Activated T-cell treated with anti-CD3 and anti-CD28 coated beads, Interleukin-2, amount 50 U/mL, for 4 hours (primary cell): ENCODE data around the gene REPIN1. TPM values are rescaled to one million over a fixed set of nuclear protein-coding genes. Genes with fewer than 3 reads are reported as not detected.

Source experiments
- ATAC-seq, 2 donors: fragments of 200-7000 bp; cut with Tn5 transposase; one replicate each; pipeline ENCODE4 v1.10.0; 2021
- DNase-seq: peaks from one replicate; pipeline ENCODE4 v3.0.0-alpha.2; 2020
- H3K27me3 Mint-ChIP-seq: one replicate; pipeline ENCODE4 v1.8.0; 2021; ENCODE audit warnings: low read depth, mixed read lengths
- H3K36me3 Mint-ChIP-seq: one replicate; pipeline ENCODE4 v1.8.0; 2022; ENCODE audit warnings: mixed read lengths; ENCODE audit not compliant: insufficient read depth
- H3K4me1 Mint-ChIP-seq: one replicate; pipeline ENCODE4 v1.8.0; 2021; ENCODE audit warnings: low read depth, mixed read lengths
- H3K4me3 Mint-ChIP-seq: one replicate; pipeline ENCODE4 v1.8.0; 2021; ENCODE audit warnings: mild to moderate bottlenecking, moderate library complexity, mixed read lengths
- H3K9me3 Mint-ChIP-seq: one replicate; pipeline ENCODE4 v1.8.0; 2021; ENCODE audit warnings: mixed read lengths
- total RNA-seq, 3 donors: library from RNA; stranded (reverse); gene quantifications; one replicate each; pipeline ENCODE4 v1.2.1, GENCODE V29; 2021

Gene REPIN1
- total RNA-seq, 3 donors from 2014 or later = 54.7 to 68.4 (median 62.6) TPM

DNA sequence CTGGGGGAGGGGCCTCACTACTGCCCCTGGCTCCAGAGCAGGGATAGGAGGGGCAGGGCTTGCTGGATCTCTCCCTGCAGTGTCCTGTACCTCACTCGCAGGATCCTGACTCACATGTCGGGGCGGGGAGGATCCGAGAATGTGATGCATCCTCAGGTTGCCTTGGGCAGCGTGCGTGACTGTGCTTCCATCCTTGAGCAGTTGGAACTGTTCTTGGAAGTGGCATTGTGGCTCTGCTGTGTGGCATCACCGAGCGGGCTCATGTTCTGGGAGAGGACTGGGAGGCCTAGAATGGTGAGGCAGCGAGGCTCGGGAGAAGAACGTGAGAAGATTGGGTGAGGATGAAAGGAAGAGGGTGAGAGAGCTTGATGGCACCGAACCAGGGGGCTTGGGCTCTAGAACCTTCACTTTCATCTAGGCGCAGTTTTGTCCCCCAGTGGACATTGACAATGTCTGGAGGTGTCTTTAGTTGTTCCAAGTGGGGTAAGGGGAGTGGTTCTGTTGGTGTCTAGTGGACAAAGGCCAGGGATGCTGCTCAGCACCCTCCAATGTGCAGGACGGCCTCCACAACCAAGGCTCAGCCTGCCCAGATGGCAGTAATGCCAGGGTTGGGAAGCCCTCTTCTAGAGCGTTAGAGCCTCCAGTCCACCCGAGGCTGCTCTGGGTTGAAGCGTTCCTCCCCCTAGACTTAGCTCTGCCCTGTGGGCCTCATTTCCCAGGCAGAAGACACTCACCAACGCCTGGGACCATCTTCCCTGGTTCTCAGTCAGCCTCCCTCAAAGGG lies 35.6 kb upstream of the REPIN1 start:
- DNase-seq (no peak), ATAC-seq (no peak)
- no peaks in the 10 kb centered on the region for H3K27me3 Mint-ChIP-seq
- H3K36me3 Mint-ChIP-seq = peaks cover 16% of the 10 kb centered on the region
- H3K9me3 Mint-ChIP-seq = no peaks in the 10 kb centered on the region
- no peak overlapping the region for H3K4me3 Mint-ChIP-seq
- H3K4me1 Mint-ChIP-seq = no peaks in the 10 kb centered on the region

GRCh38 chr7:150333659-150334058 lies 35.0 kb upstream of the REPIN1 start:
- Mint-ChIP-seq H3K4me3 (no peak overlapping the region), H3K36me3 (peaks cover 16% of the 10 kb centered on the region), H3K27me3 (no peaks in the 10 kb centered on the region), H3K4me1 (no peaks in the 10 kb centered on the region), H3K9me3 (no peaks in the 10 kb centered on the region)
- no peak for DNase-seq
- no peak for ATAC-seq

DNA sequence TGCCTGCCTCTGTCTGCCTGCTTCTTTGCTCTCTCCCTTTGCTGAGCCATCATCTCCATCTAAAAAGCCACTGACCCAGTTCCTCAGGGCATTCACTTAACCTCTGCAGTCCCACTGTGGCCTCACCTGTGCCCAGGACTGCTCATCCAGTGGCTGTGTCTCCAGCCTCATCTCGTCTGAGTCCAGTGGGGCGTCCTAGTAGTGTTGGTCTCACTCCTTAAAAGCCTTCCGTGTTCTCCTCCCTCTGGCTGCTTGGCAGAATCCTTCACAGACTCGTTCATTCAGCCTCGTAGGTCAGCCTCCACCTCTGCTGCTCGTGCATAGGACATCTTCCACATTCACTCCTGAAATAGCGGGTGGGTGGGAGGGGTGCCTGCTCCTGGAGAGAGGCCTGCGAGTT lies 34.5 kb upstream of the REPIN1 start:
- no peaks in the 10 kb centered on the region for H3K4me1 Mint-ChIP-seq
- H3K27me3 Mint-ChIP-seq = no peaks in the 10 kb centered on the region
- no peaks in the 10 kb centered on the region for H3K9me3 Mint-ChIP-seq
- no peak overlapping the region for H3K4me3 Mint-ChIP-seq
- peaks cover 13% of the 10 kb centered on the region for H3K36me3 Mint-ChIP-seq
- no peak for DNase-seq
- ATAC-seq = no peak

GRCh38 chr7:150335108-150335773 lies 33.4 kb upstream of the REPIN1 start:
- Mint-ChIP-seq H3K27me3 (peaks cover 9% of the 10 kb centered on the region), H3K9me3 (no peaks in the 10 kb centered on the region), H3K4me3 (no peak overlapping the region), H3K36me3 (peaks cover 12% of the 10 kb centered on the region), H3K4me1 (peaks cover 6% of the 10 kb centered on the region)
- DNase-seq = no peak
- ATAC-seq = no peak

- no peak for ATAC-seq
- DNase-seq = no peak
- peaks cover 12% of the 10 kb centered on the region for H3K27me3 Mint-ChIP-seq
- H3K36me3 Mint-ChIP-seq = peaks cover 12% of the 10 kb centered on the region
- no peaks in the 10 kb centered on the region for H3K9me3 Mint-ChIP-seq
- peaks cover 7% of the 10 kb centered on the region for H3K4me1 Mint-ChIP-seq
- H3K4me3 Mint-ChIP-seq = no peak overlapping the region
Observed at GRCh38 chr7:150335774-150336112, 32.9 kb upstream of the REPIN1 start.

DNA sequence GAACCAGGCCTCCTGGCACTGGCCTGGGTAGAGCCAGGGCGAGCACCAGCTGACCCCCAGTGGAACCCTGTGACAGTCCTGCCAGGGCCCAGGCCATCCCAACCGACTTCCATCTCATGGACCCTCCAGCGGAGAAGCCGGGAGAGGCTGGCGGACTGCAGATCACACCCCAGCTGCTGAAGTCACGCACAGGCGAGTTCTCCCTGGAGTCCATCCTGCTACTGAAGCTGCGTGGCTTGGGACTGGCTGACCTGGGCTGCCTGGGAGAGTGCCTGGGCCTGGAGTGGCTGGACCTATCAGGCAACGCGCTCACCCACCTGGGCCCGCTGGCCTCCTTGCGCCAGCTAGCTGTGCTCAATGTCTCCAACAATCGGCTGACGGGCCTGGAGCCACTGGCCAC lies 31.9 kb upstream of the REPIN1 start:
- DNase-seq = no peak
- H3K9me3 Mint-ChIP-seq = no peaks in the 10 kb centered on the region
- no peak for ATAC-seq
- peaks cover 14% of the 10 kb centered on the region for H3K27me3 Mint-ChIP-seq
- peaks cover 9% of the 10 kb centered on the region for H3K36me3 Mint-ChIP-seq
- H3K4me1 Mint-ChIP-seq = peaks cover 9% of the 10 kb centered on the region
- H3K4me3 Mint-ChIP-seq = no peak overlapping the region

GRCh38 chr7:150337179-150337578 lies 31.4 kb upstream of the REPIN1 start:
- H3K4me1 Mint-ChIP-seq = peaks cover 11% of the 10 kb centered on the region
- no peak for ATAC-seq
- H3K4me3 Mint-ChIP-seq = no peak overlapping the region
- H3K36me3 Mint-ChIP-seq = peaks cover 9% of the 10 kb centered on the region
- no peaks in the 10 kb centered on the region for H3K9me3 Mint-ChIP-seq
- H3K27me3 Mint-ChIP-seq = peaks cover 19% of the 10 kb centered on the region
- DNase-seq = no peak

GRCh38 chr7:150337659-150338081 lies 31.0 kb upstream of the REPIN1 start:
- DNase-seq = no peak
- Mint-ChIP-seq H3K4me3 (no peak overlapping the region), H3K4me1 (peaks cover 11% of the 10 kb centered on the region)

DNA sequence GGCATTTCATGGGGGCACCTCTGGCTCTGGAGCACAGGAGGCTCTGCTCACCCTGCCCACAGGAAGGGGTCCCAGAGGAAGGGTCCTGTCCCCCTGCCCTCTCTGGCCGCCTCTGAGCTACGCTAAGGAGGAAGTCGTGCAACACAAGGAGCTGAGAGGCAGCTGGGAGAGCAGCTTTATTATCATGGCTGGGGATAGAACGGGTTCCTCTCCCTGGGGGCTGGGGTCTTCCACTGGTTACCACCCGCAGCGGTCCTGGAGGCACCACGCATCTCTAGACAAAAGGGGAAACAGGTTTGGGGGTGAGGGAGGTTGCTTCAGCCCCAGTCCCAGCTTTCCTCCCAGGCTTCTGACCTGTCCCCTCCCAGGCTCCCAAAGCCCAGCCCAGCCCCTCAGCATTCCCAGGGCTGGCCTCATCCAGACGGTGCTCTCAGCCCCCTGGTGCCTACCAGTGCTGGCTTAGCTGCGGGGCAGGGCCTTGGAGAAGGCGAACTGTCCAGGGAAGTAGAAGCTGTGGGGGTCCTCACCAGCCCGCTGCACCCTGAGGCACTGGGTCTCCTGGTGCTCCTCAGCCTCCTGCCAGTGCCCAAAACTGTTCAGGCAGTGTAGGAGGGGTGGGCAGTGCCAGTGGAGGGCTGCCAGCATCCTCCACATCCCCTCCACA lies 30.3 kb upstream of the REPIN1 start:
- Mint-ChIP-seq H3K27me3 (peaks cover 26% of the 10 kb centered on the region), H3K36me3 (peaks cover 9% of the 10 kb centered on the region), H3K4me1 (peaks cover 11% of the 10 kb centered on the region), H3K9me3 (no peaks in the 10 kb centered on the region), H3K4me3 (no peak overlapping the region)
- ATAC-seq = no peak
- DNase-seq = no peak

More at GRCh38 chr7:150337659-150338081, 31.0 kb upstream of the REPIN1 start:
- Mint-ChIP-seq H3K9me3 (no peaks in the 10 kb centered on the region), H3K27me3 (peaks cover 23% of the 10 kb centered on the region), H3K36me3 (peaks cover 9% of the 10 kb centered on the region)
- ATAC-seq = no peak

GRCh38 chr7:150339409-150339809 lies 29.2 kb upstream of the REPIN1 start:
- no peak overlapping the region for H3K4me3 Mint-ChIP-seq
- H3K9me3 Mint-ChIP-seq = no peaks in the 10 kb centered on the region
- no peak for ATAC-seq
- H3K4me1 Mint-ChIP-seq = peaks cover 11% of the 10 kb centered on the region
- DNase-seq = no peak
- peaks cover 9% of the 10 kb centered on the region for H3K36me3 Mint-ChIP-seq
- peaks cover 33% of the 10 kb centered on the region for H3K27me3 Mint-ChIP-seq

- H3K36me3 Mint-ChIP-seq = peaks cover 9% of the 10 kb centered on the region
- no peaks in the 10 kb centered on the region for H3K9me3 Mint-ChIP-seq
- DNase-seq (no peak), ATAC-seq (peak; percentile 61 to 65)
- H3K4me1 Mint-ChIP-seq = peaks cover 11% of the 10 kb centered on the region
- peaks cover 40% of the 10 kb centered on the region for H3K27me3 Mint-ChIP-seq
- H3K4me3 Mint-ChIP-seq = no peak overlapping the region
Observed at GRCh38 chr7:150340024-150340749, 28.4 kb upstream of the REPIN1 start.

DNA sequence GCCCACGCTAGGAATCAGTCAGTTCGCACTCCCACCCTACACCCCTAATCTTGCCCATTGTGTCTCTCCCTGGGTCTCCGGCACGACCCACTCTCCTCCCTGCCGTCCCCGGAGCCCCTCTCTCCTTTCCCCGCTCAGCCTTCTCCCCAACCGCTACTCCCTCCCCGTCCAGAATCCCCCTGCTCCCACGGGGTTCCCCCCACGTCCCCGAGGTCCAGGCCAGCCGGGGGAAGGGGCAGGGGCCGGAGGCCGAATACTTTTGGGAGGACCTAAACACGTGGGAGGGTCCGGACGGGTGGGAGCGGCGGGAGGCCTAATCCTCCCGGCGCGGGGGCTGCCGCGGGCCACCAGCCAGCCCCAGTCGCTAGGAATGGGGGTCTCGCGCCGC lies 27.8 kb upstream of the REPIN1 start:
- Mint-ChIP-seq H3K9me3 (no peaks in the 10 kb centered on the region), H3K27me3 (peaks cover 41% of the 10 kb centered on the region), H3K36me3 (peaks cover 9% of the 10 kb centered on the region), H3K4me1 (peaks cover 11% of the 10 kb centered on the region), H3K4me3 (no peak overlapping the region)
- no peak for DNase-seq
- ATAC-seq = no peak

- Mint-ChIP-seq H3K4me3 (no peak within 1 kb of the TSS), H3K4me1 (peaks cover 11% of the 10 kb centered on the region), H3K9me3 (no peaks in the 10 kb centered on the region), H3K36me3 (peaks cover 6% of the 10 kb centered on the region), H3K27me3 (peaks cover 46% of the 10 kb centered on the region)
- ATAC-seq = no peak
- no peak for DNase-seq
Observed at GRCh38 chr7:150341263-150342120, 27.1 kb upstream of the REPIN1 start, which contains the start of gene RARRES2. Gene RARRES2 (minus strand): TSS chr7:150341629. CDS start chr7:150340609, 1,020 bp downstream.
